Measurements from ENCODE around the gene NIT1. TPM values are rescaled to one million over a fixed set of nuclear protein-coding genes. Genes with fewer than 3 reads are reported as not detected.

The NIT1 gene
- total RNA-seq, 2 experiments from 2014 or later = 38.5 to 40.0 TPM

DNA sequence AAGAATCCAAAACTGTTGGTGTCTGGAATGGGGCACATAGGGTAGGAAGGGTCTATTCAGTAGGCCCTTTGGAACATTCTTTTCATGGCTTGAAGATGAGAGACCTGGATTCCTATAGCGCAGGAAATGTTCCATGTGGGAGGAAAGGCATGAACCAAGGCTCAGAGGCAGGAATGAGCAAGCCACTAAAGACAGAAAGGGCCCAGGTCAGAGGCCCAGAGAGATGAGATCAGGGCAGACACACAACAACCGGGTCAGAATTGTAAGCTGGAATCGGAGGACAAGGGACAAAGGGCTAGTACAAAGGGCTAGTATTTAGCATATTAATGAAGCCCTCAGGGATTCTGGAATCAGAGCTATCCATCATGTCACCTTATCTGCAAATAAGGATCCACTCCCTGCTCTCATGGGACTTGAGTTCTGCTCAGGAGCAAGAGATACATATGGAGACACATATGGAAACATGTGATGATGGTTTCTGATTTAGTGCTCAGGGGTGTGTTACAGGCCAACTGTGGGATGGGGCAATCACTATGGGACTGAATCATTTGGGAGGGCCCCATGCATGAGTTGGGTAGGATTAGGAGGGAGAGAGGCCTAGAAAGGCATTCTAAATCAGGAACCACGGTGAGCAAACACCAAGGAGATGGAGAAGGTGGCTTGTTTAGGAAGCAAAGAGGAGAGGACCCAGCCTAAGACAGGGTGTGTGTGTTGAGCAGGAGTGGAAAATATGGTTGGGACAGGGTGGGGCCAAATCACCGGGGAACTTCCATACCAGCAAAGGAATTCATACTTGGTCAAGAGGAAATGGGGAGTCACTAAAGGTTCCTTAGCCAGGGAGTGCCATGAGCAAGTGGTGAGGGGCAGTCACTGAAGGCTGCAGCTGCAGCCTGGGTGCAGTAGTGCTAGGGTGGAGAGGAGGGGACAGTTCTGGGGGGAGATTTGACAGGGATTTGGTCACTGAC lies 37.2 kb upstream of the NIT1 start:
- ATAC-seq = no peak
- TF ChIP-seq, protein P1, sequence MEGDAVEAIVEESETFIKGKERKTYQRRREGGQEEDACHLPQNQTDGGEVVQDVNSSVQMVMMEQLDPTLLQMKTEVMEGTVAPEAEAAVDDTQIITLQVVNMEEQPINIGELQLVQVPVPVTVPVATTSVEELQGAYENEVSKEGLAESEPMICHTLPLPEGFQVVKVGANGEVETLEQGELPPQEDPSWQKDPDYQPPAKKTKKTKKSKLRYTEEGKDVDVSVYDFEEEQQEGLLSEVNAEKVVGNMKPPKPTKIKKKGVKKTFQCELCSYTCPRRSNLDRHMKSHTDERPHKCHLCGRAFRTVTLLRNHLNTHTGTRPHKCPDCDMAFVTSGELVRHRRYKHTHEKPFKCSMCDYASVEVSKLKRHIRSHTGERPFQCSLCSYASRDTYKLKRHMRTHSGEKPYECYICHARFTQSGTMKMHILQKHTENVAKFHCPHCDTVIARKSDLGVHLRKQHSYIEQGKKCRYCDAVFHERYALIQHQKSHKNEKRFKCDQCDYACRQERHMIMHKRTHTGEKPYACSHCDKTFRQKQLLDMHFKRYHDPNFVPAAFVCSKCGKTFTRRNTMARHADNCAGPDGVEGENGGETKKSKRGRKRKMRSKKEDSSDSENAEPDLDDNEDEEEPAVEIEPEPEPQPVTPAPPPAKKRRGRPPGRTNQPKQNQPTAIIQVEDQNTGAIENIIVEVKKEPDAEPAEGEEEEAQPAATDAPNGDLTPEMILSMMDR (IDR thresholded peaks at IDR 0.05) = no peak

DNA sequence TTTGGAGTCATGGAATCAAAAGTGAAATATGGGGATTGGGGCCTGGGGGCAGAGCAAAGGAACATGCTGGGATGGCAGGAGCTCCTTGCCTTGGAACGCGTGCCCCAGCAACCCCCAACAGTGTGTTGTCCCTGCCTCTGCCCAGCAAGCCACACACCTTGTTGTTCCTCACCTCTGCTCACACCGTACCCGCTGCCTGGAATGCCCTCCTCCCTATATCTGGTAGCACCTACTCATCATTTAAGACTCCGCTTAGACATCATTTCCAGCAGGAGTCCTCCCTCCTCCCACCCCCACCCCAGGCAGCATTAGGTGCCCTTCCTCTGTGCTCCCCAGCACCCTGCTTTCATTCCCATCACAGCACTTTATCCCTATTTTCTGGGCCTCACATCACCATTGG lies 36.4 kb upstream of the NIT1 start:
- Mint-ChIP-seq H3K27me3 (no peaks in the 10 kb centered on the region), H3K4me1 (ENCODE audit: low read depth) (no peaks in the 10 kb centered on the region), H3K4me3 (no peak overlapping the region), H3K36me3 (ENCODE audit: low read depth) (no peaks in the 10 kb centered on the region), H3K9me3 (no peaks in the 10 kb centered on the region), H3K27ac (no peak overlapping the region)
- no peak for DNase-seq
- CTCF ChIA-PET = interaction anchor here (1.2 to 1.5 kb wide), 2 partner anchors 11 to 16 kb away, joined by 4 to 7 read pairs; no protein-coding TSS in a partner anchor
- POLR2A ChIA-PET = interaction anchor here (1.3 kb wide), 1 partner anchor 9 kb away, joined by 6 read pairs; no protein-coding TSS in a partner anchor
- intact Hi-C loops (cut with micrococcal nuclease) = no loop called here
- no peak for ATAC-seq
- TF ChIP-seq, protein P1 (IDR thresholded peaks at IDR 0.05) = no peak

More for the DNA sequence above, 37.2 kb upstream of the NIT1 start:
- Mint-ChIP-seq H3K9me3 (no peaks in the 10 kb centered on the region), H3K27ac (no peak overlapping the region), H3K4me3 (no peak overlapping the region), H3K36me3 (ENCODE audit: low read depth) (no peaks in the 10 kb centered on the region), H3K27me3 (no peaks in the 10 kb centered on the region), H3K4me1 (ENCODE audit: low read depth) (no peaks in the 10 kb centered on the region)
- intact Hi-C loops (cut with micrococcal nuclease) = no loop called here
- CTCF ChIA-PET = interaction anchor here (1.5 kb wide), 1 partner anchor 17 kb away, joined by 7 read pairs; no protein-coding TSS in a partner anchor
- no peak for DNase-seq
- POLR2A ChIA-PET = interaction anchor here (1.7 kb wide), 2 partner anchors 10 to 19 kb away, joined by 4 read pairs; no protein-coding TSS in a partner anchor

DNA sequence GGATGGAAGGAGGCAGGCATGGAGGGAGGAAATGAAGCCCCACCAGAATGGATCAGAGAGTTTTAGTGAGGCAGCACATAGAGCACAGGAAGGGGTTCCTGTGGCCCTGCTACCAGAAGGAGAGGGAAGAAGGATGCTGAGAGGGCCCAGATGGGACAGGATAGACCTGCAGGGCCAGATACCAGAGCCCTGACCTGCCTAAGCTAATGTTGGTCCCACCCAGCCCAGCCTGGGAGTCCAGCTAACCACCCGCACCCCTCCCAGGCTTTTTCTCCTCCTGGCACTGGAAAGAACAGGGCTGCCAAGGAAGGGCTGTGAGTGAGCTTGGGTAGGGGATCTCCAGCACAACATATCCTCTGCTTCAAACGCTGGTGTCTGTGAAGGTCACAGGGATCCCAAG lies 35.4 kb upstream of the NIT1 start:
- ATAC-seq (no peak), DNase-seq (no peak)
- H3K27ac Mint-ChIP-seq = no peak overlapping the region
- intact Hi-C loops (cut with micrococcal nuclease) = no loop called here
- H3K4me3 Mint-ChIP-seq = no peak overlapping the region
- H3K4me1 Mint-ChIP-seq (ENCODE audit: low read depth) = no peaks in the 10 kb centered on the region
- TF ChIP-seq, protein P1 (IDR thresholded peaks at IDR 0.05) = no peak
- ChIA-PET CTCF (interaction anchor here (0.9 to 1.4 kb wide), 5 partner anchors 11 to 131 kb away, joined by 3 to 6 read pairs (median 3); no protein-coding TSS in a partner anchor), POLR2A (interaction anchor here (1.3 kb wide), 1 partner anchor 10 kb away, joined by 6 read pairs; no protein-coding TSS in a partner anchor)
- no peaks in the 10 kb centered on the region for H3K36me3 Mint-ChIP-seq (ENCODE audit: low read depth)
- no peaks in the 10 kb centered on the region for H3K9me3 Mint-ChIP-seq
- H3K27me3 Mint-ChIP-seq = no peaks in the 10 kb centered on the region

DNA sequence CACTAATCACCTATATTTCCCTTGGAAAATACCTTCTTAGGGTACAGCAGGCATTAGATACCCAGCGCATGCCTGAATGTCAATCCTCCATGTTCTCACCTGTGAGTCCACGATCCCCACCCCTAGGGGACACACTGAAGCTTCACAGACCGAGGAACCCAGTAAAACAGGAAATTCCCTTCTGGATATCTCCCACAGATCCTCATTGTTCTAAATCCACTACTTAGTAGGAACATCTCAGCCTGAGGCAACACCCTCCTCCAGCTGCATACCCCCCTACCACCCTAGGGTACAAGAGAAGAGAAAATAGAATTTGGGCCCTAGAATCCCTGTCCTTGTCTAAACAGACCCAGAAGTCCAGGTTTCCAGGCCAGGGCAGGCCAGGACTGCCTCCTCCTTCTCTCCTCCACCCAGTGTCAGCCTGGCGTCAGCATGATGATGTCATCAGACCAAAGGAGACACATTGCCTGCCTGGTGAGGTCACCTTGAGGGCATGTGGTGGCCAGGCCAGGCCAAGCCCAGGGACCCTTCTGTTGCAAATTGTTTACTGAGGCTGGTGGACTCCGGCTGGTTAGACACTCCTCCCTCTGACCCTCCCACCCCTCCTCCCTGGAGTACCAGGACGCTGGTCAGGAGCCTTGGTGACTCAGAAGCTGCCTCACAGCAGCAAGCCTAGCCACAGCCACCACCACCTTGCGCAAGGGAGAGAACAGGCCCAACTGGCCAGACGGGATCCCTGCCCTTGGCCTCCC lies 34.7 kb upstream of the NIT1 start:
- Mint-ChIP-seq H3K4me1 (ENCODE audit: low read depth) (no peaks in the 10 kb centered on the region), H3K27me3 (no peaks in the 10 kb centered on the region), H3K27ac (no peak overlapping the region), H3K4me3 (no peak overlapping the region), H3K36me3 (ENCODE audit: low read depth) (no peaks in the 10 kb centered on the region), H3K9me3 (no peaks in the 10 kb centered on the region)
- no peak for DNase-seq
- TF ChIP-seq, protein P1 (IDR thresholded peaks at IDR 0.05) = no peak
- ChIA-PET CTCF (interaction anchor here (1.0 to 4.7 kb wide), 4 partner anchors 14 to 131 kb away, joined by 3 to 34 read pairs (median 4); partner anchors contain the start of gene KLHDC9), POLR2A (interaction anchor here (1.2 to 1.8 kb wide), 2 partner anchors 16 to 37 kb away, joined by 3 to 7 read pairs; partner anchors contain the start of gene USF1)
- ATAC-seq = peak; percentile 55
- intact Hi-C loops (cut with micrococcal nuclease) = no loop called here
